ENCODE measurements around the gene TRIM61. TPM values are rescaled to one million over a fixed set of nuclear protein-coding genes. Genes with fewer than 3 reads are reported as not detected.

Gene TRIM61
- total and polyA plus RNA-seq, 12 donors = 0.37 to 3.1 (median 2.1) TPM

GRCh38 chr4:165011403-165011802 is 33.9 kb upstream of the TRIM61 start:
- WGBS, 2 donors = 78 to 79% methylated on average over 5 of the region's 5 CpGs
- intact Hi-C loops (cut with DNase I) = no loop called here
- no peaks in the 10 kb centered on the region for H3K36me3 ChIP-seq
- H3K9me3 ChIP-seq = no peaks in the 10 kb centered on the region
- H3K4me1 ChIP-seq = no peaks in the 10 kb centered on the region
- no peak for ATAC-seq
- no peak overlapping the region for H3K27ac ChIP-seq
- TF ChIP-seq, protein P1, sequence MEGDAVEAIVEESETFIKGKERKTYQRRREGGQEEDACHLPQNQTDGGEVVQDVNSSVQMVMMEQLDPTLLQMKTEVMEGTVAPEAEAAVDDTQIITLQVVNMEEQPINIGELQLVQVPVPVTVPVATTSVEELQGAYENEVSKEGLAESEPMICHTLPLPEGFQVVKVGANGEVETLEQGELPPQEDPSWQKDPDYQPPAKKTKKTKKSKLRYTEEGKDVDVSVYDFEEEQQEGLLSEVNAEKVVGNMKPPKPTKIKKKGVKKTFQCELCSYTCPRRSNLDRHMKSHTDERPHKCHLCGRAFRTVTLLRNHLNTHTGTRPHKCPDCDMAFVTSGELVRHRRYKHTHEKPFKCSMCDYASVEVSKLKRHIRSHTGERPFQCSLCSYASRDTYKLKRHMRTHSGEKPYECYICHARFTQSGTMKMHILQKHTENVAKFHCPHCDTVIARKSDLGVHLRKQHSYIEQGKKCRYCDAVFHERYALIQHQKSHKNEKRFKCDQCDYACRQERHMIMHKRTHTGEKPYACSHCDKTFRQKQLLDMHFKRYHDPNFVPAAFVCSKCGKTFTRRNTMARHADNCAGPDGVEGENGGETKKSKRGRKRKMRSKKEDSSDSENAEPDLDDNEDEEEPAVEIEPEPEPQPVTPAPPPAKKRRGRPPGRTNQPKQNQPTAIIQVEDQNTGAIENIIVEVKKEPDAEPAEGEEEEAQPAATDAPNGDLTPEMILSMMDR (IDR thresholded peaks at IDR 0.05) = no peak
- no peak overlapping the region for H3K4me3 ChIP-seq
- no peak for DNase-seq
- H3K27me3 ChIP-seq = peaks cover 0 to 14% (median 0%) of the 10 kb centered on the region in 7 donors

GRCh38 chr4:165010991-165011390 is 33.5 kb upstream of the TRIM61 start:
- no peaks in the 10 kb centered on the region for H3K36me3 ChIP-seq
- H3K4me1 ChIP-seq = no peaks in the 10 kb centered on the region
- no peak overlapping the region for H3K4me3 ChIP-seq
- intact Hi-C loops (cut with DNase I) = no loop called here
- TF ChIP-seq, protein P1 (IDR thresholded peaks at IDR 0.05) = no peak
- H3K27ac ChIP-seq = no peak overlapping the region
- WGBS, 2 donors = 85% methylated on average over 8 of the region's 8 CpGs
- ATAC-seq = no peak
- H3K9me3 ChIP-seq = no peaks in the 10 kb centered on the region
- H3K27me3 ChIP-seq = peaks cover 0 to 14% (median 0%) of the 10 kb centered on the region in 7 donors
- DNase-seq = no peak

DNA sequence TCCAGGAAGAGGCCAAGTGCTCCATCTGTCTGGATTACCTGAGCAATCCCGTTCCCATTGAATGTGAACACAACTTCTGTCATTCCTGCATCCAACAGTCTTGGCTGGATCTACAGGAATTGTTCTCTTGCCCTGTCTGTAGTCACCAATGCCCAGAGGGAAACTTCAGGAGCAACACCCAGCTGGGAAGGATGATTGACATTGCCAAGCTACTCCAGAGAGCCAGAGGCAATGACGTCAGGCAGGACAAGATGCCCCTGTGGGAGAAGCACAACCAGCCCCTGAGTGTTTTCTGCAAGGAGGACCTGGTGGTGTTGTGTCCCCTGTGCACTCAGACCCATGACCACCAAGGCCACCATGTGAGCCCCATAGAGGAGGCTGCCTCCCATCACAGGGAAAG is 33.0 kb upstream of the TRIM61 start:
- Histone ChIP-seq H3K36me3 (no peaks in the 10 kb centered on the region), H3K27ac (no peak overlapping the region), H3K4me3 (no peak overlapping the region), H3K4me1 (no peaks in the 10 kb centered on the region), H3K9me3 (no peaks in the 10 kb centered on the region), H3K27me3 (peaks cover 0 to 14% (median 0%) of the 10 kb centered on the region in 7 donors)
- TF ChIP-seq, protein P1 (IDR thresholded peaks at IDR 0.05) = no peak
- 74 to 79% methylated on average over 2 of the region's 2 CpGs for WGBS, 2 donors
- DNase-seq (no peak), ATAC-seq (no peak)
- intact Hi-C loops (cut with DNase I) = no loop called here

- Histone ChIP-seq H3K36me3 (no peaks in the 10 kb centered on the region), H3K9me3 (no peaks in the 10 kb centered on the region), H3K27me3 (peaks cover 0 to 14% (median 0%) of the 10 kb centered on the region in 7 donors), H3K27ac (no peak overlapping the region), H3K4me1 (no peaks in the 10 kb centered on the region), H3K4me3 (no peak overlapping the region)
- intact Hi-C loops (cut with DNase I) = no loop called here
- TF ChIP-seq, protein P1 (IDR thresholded peaks at IDR 0.05) = no peak
- ATAC-seq = no peak
- 83 to 89% methylated on average over 5 of the region's 5 CpGs for WGBS, 2 donors
- DNase-seq = no peak
These were observed 32.2 kb upstream of the TRIM61 start for GRCh38 chr4:165009493-165010227.

Measured in heart right ventricle (tissue), 16 donors.